Fibroblast of mammary gland (primary cell): ENCODE results near the gene NPHP3.

Experiments
- DNase-seq: peaks from one replicate; pipeline ENCODE4 v3.0.0-alpha.2; 2010; ENCODE audit warnings: low read depth
- H3K4me3 ChIP-seq: 2 replicates; pipeline ENCODE4 v1.5.1; 2011; ENCODE audit warnings: low read depth, mild to moderate bottlenecking, low read length, moderate library complexity; ENCODE audit not compliant: control insufficient read depth
- TF ChIP-seq, protein P1 (sequence below): conservative IDR thresholded peaks from 2 replicates; pipeline ENCODE4 v1.5.1; 2011; ENCODE audit warnings: low read depth, low read length, inconsistent platforms; ENCODE audit not compliant: control insufficient read depth, insufficient read depth

NPHP3 gene

DNA sequence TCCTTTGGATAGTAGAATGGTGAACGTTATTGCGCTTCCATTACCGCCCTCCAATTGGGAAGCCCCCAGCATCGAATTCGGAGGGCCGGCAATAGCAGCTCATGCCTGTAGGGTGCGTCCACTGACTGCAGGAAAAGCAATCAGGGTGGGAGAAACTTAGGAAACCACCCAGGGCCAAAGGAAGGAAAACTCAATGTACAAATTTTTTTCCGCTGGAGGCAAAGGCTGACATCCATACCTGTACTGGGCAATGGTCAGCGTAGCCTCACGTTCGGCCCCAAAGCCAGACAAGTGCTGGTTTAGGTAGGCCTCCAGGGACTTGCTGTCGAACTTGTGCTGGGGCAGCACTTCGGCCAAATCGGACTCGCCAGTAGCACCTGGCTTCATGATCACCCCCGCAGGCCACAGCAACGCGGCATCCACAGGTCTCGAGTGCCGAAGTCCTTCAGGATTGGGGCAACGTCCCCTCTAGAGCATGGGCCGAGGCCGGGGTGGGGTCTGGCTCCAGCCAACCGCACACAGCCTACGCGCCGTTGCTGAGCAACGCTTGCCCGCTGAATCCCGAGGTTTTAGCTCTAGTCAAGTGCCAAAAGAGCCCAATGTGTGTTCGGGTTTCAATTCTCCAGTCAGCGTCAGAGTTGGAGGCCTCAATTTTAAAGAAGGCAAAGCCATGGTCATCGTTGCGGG lies 62.7 kb downstream of the NPHP3 start, which contains the start of gene ACAD11:
TSS of gene ACAD11 (minus strand) at position 445 of the 687 bp plus-strand sequence. CDS start at position 387, 58 bp downstream.
- TF ChIP-seq, protein P1, sequence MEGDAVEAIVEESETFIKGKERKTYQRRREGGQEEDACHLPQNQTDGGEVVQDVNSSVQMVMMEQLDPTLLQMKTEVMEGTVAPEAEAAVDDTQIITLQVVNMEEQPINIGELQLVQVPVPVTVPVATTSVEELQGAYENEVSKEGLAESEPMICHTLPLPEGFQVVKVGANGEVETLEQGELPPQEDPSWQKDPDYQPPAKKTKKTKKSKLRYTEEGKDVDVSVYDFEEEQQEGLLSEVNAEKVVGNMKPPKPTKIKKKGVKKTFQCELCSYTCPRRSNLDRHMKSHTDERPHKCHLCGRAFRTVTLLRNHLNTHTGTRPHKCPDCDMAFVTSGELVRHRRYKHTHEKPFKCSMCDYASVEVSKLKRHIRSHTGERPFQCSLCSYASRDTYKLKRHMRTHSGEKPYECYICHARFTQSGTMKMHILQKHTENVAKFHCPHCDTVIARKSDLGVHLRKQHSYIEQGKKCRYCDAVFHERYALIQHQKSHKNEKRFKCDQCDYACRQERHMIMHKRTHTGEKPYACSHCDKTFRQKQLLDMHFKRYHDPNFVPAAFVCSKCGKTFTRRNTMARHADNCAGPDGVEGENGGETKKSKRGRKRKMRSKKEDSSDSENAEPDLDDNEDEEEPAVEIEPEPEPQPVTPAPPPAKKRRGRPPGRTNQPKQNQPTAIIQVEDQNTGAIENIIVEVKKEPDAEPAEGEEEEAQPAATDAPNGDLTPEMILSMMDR = peak; percentile 76
- peak; percentile 70 for DNase-seq
- H3K4me3 ChIP-seq = peak within 1 kb of the TSS; percentile 71

DNA sequence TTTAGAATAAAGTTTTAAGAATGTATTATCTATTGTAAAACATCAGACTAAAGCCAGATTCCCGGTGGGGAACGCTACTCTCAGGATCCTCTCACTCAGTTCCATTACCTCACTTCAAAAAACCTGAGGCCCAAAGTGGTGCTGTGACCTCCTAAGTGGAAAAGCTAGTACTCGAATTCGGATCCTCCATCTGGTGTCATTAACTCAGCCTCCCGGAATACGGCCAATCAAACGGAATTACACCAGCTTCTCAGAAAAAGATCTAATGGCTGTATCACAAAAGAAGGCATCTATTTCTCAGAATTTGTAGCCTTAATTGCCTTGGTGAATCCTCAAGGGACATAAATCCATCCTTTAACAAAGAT lies 63.2 kb downstream of the NPHP3 start:
- TF ChIP-seq, protein P1 = no peak
- H3K4me3 ChIP-seq = peak overlapping the region; percentile 71
- no peak for DNase-seq

DNA sequence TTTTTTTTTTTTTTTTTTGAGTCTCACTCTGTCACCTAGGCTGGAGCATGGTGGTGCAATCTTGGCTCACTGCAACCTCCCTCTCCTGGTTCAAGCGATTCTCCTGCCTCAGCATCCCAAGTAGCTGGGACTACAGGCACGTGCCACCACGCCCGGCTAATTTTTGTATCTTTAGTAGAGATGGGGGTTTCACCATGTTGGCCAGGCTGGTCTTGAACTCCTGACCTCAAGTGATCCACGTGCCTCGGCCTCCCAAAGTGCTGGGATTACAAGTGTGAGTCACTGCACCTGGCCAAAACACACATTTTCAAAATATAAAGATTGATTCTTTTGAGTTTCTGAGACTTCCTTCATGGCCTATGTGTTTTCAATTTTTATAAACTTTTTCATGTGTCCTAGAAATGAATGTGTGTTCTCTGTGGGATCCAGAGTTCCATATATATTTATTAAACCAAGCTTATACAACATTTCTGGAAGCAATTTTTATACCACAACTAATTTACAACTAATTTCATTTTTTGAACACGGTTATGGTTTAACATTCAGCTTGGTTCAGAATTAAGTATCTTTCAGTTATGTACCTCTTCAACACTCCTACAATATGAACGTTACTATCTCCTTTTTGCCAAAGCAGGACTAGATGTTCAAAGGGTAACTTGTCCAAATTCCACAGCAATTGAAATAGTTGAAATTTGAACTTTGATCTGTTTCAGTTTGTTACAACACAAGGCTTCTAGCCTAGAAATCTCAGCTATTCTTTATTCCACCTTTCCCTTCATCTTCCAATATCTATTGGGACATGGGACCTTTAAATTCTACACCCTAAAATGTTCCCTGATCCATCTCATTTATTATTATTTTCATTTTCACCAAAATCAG lies 64.1 kb downstream of the NPHP3 start:
- peak overlapping the region; percentile 71 for H3K4me3 ChIP-seq
- TF ChIP-seq, protein P1 = no peak
- DNase-seq = no peak

DNA sequence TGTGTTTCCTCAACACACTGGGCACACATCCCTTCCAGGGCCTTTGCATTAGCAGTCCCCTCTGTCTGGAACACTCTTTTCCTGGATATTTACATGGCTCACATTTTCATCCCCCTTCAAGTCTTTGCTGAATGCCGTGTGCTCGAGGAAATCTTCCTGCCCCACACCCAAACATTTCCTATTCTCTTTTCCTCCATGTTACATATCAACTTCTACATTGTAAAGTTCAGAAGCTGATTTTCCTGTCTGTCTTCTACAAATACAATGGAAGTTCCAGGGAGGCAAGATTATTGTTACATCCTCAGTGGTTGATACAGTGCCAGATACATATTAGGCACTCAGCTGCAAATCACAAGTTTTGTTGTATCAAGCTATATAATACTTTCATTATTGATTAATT lies 66.7 kb downstream of the NPHP3 start:
- H3K4me3 ChIP-seq = no peak overlapping the region
- DNase-seq = no peak
- TF ChIP-seq, protein P1 = no peak

DNA sequence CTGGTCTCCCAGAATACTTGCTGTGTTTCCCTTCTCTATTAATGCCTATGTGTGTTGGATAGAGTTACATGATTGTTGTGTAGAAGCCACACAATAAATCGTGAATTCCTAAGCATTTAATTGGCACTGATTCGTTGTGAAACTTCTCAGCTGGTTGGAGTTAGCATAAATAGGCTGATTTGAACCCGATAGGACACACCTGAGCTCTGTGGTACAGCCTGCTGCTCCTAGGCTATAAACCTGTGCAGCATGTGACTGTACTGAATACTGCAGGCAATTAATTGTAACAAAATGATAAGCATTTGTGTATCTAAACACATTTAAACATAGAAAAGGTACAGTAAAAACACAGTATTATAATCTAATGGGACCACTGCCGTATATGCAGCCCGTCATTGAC lies 67.5 kb downstream of the NPHP3 start:
- H3K4me3 ChIP-seq = no peak overlapping the region
- DNase-seq = no peak
- TF ChIP-seq, protein P1 = no peak

DNA sequence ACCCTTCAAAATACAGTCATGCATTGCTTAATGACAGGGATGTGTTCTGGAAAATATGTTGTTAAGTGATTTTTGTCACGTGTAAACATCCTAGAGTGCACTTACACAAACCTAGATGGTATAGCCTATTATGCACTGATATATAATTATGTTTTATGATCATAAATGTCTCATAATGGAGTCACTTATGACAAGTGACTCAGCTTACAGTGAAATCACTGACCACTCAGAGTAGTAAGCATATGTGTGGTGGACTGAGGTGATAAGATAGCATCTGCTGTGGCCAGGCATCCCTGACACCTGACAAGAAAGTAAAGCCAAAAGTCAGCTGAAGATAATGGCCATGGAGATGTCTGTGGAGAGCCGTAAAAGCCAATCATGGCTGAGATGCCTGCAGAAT lies 68.0 kb downstream of the NPHP3 start:
- TF ChIP-seq, protein P1 = no peak
- H3K4me3 ChIP-seq = no peak overlapping the region
- peak; percentile 19 for DNase-seq
